IMR-90 (cell line): Measurements from ENCODE around the gene KCNT2.

Experiments
- CEBPB ChIP-seq: IDR thresholded peaks from 2 replicates; pipeline ENCODE4 v1.6.1; 2012; ENCODE audit warnings: low read depth, low read length, improper control_type of control experiment
- CTCF ChIP-seq: conservative IDR thresholded peaks from 2 replicates; pipeline ENCODE4 v1.5.1; 2012; ENCODE audit warnings: mild to moderate bottlenecking, low read depth, low read length, improper control_type of control experiment

DNA sequence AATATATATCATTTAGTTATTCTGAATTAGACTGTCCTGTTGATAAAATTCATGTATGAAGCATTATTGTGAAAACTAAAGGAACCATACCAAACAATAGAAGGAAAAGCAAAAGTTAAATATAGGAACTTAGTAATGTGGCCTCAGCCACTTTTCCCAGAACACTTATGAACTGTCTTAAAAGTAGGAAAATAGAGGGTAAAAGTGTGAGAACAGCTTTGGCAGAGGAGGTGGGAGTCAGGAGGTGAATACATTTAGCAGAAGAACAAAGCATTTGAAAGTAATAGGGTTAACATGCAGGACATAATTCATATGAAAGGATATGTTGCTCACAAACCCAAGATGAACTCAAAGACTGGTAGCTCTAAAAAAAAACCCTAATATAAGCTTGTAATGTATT is 121.9 kb downstream of the KCNT2 start:
- TF ChIP-seq CEBPB (no peak), CTCF (no peak)
